DMS153 (cell line): ENCODE results near the gene RASA3.
"Not testable (repeated sequence)": the region's sequence is repeated elsewhere in the genome, so short reads cannot be mapped to it uniquely, and the experiment has no call there.

Experiments used
- DNase-seq: peaks from one replicate; lab custom pipeline; 2025; lab: John Stamatoyannopoulos, UW

Gene RASA3

DNA sequence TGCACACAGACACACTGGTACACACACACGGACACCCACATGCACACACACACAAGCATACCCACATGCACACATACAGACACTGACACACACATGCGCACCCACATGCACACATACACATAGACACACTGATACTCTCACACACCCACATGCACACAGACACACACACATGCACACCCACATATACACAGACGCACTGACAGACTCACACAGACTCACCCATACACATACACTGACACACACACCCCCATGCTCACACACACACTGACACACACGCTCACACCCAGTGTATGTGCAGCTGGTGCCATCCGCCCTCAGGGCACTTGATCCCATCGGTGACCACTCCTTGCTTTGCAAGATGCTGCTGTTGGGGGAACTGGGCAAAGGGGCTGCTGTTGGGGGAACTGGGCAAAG lies 9.7 kb upstream of the RASA3 start:
- DNase-seq = no peak

DNA sequence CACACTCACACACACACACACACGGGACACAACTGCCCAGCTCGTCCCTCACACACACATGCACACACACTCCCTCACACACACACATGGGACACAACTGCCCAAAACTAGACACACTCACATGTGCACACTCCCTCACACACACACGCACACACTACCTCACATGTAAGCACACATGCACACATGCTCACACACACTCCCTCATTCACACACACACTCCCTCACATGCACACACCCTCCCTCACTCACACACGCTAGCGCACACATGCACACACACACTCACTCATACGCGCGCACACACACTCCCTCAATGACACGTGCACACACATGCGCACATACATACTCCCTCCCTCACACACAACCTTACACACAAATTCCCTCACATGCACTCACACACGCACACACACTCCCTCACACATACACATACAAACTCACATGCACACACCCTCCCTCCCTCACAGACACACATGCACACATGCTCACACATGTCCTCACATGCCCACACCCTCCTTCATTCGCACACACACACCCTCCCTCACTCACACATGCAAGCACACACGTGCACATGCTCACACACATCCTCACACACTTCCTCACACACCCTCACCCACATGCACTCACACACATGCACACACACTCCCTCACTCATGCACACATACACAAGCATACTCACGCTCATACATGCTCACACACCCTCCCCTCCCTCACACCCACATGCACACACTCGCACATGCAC lies 9.0 kb upstream of the RASA3 start:
- no peak for DNase-seq

DNA sequence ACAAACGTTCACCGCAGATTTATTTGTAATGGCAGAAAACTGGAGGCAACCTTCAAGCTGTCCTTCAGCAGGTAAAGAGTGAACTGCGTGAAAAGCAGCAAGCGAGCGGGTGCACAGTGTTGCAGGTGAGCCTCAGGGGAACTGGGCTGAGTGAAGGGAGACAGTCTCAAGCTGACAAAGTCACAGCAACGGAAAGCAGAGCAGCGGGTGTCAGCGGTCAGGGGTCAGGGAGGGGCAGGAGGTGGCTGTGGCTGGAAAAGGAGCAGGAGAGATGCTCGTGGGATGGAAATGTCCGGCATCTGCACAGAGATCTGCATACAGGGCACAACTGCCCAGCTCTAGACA lies 8.5 kb upstream of the RASA3 start:
- no peak for DNase-seq

DNA sequence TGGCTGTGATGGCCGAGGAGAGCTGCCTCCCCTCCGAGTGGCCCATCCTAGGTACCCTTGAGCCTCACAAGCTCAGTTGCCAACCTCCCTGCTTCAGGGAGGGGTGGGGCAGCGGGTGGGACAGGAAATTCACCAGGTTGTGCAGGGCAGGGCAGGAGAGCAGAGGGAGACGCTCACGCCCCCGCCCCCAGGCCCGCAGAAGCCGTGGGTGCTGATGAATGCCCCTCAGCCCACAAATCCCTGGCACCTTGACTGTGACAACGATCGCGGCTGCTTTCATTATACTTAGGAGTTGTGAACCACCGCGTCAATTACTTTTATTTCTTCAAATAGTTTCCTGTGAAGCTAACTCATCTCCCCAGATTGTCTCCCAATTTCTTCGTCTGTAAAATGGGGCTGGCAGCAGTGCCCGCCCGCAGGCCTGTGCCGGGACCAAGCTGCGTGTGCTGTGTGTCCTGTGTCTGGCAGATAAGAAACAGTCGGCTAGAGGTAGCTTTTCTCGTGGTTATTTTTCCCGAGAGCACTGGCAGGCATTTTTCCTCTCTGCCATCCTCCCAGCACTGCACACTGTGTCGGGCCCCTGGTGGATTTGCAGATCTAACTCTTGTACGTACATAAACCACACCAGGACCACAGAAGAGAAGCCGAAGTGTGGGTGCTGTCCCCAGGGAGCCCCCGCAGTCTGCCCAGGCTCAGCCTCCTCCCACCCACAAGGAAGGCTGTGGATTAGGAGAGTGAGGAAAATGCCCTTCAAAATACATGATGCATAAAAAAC lies 7.9 kb upstream of the RASA3 start:
- no peak for DNase-seq

DNA sequence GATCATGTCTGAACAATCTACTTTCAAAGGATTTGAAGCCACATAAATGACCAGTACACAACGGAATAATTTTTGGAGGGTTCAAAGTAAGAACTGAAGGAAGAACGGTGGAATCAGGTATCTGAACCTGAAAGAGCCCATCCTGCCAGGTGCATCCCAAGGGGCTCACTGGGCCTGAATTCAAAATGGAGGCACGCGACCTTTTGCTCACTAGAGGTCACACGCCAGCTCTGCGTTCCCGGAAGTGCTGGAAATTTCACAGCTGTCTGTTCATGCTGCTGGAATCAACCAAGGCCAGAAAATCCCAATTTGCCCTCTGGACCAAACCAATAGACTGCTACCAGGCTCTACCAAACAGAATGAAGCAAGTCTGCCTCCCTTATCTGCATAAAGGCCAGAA lies 4.2 kb upstream of the RASA3 start:
- DNase-seq = no peak

DNA sequence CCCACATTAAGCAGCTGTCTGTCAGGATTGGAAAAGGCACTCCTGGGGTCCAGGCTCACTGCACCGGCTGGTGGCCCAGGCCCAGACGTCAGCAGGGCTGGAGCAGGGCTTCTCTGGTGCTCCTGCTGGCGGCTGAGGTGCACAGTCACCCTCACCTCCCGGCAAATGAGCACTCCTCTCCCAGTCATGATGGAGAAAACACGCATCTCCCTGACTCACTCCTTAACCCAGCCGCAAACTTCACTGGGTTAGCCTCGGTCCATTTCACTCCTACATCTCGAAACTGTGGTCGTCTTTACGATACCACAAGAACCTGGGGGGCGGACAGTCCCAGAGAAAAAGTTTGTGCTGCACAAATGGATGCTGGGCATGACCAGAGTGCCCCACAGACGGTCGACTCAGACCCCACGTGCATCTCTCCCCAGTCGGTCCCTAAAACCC lies 3.3 kb upstream of the RASA3 start:
- no peak for DNase-seq

DNA sequence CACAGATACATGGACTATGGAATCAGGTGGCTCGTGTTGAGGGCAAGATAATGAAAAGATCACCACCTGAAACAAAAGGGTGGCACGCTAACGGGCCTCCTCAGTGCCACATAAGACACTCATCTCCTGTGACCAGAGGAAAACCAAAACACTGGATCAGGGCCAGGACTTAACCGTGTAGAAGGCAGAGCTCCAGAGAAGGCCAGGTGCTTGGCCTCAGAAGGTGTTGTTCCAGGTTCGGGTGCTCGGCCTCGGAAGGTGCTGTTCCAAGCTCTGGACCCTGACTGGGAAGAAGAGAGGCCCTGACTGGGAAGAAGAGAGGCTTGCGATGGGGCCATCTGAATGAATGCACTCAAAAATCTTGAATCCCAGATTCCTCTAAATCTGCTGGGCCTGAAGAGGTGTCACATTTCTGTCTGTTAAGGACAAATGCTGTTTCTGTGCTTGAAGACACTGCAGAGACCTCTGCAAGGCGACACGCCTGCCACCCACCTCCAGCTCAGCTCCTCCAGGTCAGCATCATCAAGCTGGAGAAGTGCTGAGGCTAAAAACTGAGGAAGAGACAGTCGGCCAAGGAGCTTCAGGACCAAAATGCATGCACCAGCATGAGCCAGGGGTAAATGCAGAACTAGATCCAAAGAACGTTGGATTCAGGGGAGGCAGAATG lies 2.7 kb upstream of the RASA3 start:
- DNase-seq = no peak

DNA sequence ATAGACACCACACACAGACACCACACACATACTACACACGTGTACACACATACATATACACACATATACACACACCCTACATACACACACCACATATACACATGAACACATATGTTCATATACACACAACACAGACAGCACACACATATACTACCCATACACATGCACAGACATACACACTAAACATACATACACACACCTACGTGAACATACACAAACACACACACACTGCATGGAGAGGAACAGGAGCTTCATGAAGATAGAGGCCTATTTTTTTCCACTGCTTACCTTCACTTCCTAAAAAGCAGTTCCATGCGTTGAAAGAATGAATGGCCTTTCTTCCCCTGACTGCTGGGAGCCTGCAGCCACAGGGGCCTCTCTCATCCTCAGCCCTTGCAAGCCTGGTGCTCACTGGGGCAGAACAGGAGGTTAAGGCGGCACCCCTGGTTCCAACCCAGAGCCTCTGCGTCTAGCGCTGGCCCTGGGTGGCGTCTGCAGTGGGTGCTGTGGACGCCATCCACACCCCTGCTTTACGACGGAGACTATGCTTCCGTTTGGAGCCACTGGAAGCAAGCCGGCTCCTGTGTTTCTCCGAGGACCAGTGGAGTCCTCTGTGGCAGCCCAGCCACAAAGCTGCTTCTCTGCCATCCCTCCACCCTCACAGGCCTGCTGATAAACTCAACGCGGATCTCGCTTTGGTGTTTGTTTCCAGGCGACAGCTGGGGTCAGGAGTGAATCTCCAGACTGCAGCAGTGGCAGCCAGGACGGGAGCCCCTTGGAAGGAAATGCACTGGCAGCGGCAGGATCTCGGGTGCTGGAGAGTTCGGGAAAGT lies 1.9 kb upstream of the RASA3 start:
- DNase-seq = no peak

DNA sequence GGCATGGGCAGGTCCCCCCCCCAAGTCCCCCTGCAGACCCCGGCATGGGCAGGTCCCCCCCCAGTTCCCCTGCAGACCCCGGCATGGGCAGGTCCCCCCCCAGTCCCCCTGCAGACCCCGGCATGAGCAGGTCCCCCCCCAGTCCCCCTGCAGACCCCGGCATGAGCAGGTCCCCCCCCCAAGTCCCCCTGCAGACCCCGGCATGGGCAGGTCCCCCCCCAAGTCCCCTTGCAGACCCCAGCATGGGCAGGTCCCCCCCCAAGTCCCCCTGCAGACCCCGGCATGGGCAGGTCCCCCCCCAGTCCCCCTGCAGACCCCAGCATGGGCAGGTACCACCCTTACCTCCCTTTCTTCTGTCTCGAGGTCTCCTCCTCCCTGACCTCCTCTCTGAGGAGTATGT lies 1.1 kb upstream of the RASA3 start:
- DNase-seq = not testable (repeated sequence)

DNA sequence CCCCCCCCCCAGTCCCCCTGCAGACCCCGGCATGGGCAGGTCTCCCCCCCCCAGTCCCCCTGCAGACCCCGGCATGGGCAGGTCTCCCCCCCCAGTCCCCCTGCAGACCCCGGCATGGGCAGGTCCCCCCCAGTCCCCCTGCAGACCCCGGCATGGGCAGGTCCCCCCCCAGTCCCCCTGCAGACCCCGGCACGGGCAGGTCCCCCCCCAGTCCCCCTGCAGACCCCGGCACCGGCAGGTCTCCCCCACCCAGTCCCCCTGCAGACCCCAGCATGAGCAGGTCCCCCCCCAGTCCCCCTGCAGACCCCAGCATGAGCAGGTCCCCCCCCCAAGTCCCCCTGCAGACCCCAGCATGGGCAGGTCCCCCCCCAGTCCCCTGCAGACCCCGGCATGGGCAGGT lies 703 bp upstream of the RASA3 start:
- DNase-seq = not testable (repeated sequence)

DNA sequence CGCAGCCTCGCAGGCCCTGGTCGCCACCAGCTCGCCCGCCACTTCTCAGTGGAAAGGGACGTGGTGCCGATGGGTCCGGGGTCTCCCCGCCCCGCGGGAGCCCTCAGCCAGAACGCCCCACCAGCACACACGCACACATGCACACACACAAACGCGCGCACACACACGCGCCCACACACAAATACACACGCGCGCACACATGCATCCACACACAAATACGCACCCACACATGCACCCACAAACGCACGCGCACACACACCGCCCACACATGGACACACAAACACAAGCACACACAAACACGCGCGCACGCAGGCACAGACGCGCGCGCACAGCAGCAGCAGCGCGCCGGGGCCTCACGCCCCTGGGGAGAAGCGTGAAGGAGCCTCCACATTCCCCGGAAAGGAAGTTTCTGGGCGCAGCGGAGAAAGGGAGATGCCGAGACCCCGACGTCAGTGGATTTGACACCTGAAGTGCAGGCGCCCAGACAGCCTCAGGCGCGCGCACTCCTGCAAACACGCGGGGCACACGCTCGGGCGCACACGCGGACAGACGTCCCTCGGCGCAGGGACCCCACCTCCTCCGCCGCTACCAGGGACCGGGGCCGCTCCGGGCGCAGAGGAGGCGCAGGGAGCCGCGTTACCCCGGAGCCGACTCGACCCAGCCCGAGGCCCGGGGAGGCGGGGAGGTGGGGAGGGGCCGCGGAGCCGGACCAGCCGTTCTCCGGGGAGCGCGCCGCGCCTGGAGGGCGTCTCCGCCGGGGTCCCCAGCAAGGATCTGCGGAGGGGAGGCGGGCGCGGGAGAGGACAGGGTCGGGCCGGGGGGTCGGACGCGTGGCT lies 622 bp downstream of the RASA3 start:
- DNase-seq = no peak

DNA sequence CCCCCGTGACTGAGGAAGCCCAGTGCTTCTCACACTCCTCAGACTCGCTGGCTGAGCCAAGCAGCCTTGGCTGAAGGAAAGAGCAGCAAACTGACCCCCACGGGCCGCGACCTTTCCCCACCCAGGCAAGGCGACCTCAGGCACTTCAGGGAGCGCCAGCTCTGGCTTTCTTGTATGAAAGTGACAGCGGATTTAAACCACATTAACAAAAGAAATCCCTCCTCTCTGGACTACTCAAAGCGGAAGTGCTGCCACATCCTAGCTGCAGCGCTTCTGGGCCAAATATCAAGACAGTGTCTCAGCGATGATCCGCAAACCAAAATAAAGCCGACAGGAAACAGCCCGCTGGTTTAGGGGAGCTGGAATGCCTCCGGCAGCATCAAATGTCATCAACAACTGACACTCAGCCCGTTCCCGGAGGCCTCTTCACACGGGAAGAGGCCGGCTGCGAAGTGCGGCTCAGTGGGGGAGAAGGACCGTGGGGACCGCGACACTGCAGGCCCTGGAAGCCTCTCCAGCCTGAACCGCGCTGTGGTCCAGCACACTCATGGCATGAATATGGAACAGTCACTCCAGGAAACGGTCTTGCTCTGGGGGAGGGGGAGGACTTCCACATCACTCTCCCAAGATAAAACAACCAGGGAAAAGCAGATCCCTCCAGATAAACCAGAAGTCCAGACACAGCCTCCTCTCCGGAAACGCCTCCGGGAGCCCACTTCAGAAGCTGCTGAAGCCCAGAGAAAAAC lies 1.4 kb downstream of the RASA3 start:
- no peak for DNase-seq

DNA sequence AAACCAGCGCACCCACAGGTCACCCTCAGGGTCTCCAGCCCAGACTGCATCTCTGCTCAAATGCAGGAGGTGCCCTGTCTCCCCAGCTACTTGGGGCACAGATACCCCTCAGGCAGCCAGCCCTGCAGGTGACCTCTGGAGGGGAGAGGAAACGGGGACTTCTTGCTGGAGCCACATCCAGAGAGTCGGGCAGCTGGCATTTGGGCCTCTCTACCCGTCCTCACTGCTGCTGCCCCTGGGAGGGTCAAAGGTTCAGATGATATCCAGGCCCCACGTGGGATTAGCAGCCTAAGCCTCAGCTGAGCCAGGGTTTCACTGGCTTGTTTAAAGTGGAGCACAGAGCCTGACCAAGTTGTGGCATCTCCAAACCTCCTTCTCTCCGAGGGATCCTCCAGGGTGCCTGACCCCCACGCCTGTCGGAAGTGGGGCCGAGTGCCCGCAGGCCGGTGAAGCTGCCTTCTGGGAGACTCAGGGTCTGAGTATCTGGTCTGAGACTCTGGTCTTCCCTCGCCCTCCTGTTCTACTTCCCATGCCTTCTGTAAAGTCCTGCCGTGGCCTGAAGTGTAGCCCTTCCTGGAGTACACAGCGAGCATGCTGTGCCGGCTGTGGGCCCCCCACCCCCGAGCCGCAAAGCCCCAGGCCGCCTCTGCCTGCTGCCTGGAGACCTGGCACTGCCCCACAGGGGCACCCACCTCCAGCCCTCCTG lies 2.1 kb downstream of the RASA3 start:
- no peak for DNase-seq

DNA sequence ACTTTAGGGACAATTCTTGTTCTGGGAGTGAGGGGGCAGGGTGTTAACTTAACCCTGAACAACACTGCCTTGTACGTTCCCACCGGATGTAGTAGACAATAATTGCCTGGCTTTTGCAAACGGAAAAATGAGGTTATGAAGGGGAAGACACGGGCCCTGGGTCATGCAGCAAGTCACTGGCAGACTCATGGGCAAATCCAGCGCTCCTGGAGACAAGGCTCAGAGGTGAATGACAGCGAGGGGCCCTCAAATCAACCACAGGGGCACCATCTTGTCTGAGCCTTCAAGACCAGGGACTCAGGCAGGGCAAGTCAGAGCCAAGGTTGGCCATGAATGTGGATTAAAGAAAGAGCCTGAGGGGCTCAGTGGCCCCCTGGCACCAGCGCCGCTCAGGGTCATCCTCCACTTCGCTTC lies 2.8 kb downstream of the RASA3 start:
- DNase-seq = no peak

DNA sequence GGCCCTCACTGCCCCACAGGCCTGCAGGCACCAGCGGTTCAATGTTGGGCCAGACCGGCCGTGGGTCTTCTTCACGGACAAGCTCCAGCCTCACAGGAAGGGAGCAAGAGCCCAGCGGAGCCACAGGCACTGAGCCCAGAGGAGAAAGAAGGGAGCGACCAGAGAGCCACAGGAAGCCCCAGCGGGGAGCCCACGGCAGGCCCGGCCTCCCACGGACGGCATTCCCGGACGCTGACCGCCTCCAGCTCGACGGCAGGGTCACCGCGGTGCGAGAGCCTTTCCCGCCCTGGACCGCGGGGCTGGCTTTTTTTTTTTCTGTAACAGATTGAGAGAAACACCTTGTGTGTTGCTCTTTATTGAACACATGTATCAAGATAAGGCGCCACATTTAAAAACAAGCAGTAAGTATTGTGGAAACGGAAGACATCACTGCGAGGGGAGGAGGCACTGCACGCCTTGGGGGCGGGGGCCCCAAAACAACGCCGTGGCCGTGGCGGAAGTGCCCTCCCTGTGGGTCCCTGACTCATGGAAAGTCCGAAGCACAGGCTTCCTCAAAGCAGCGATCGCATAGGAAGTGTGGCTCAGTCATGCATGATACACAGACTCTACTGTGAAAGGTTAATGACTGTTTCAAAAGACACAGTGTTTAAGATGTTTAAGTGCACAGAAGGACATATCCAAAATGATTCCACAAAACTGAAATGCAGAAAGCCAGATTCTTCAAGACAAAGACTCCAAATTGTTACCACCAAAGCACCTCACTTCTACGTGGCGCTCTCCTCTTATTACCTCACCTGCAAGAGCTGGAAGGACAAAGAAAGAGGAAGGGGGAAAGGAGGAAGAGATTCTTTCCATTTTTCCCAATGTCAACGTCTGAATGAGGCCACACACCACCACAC lies 3.5 kb downstream of the RASA3 start:
- no peak for DNase-seq

DNA sequence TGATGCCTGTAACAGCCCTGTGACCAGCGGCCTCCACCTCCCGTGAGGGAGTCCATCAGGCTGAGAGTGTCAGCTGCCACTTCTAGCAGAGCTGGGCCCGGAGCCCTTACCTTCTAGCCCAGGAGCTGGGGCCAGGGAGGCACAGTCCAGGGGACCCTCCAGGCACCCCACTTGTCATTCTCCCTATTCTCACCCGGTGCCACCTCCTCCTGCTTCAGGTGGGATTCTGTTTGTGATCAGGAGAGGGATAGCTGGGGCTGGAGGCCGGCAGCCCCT lies 4.1 kb downstream of the RASA3 start:
- no peak for DNase-seq

DNA sequence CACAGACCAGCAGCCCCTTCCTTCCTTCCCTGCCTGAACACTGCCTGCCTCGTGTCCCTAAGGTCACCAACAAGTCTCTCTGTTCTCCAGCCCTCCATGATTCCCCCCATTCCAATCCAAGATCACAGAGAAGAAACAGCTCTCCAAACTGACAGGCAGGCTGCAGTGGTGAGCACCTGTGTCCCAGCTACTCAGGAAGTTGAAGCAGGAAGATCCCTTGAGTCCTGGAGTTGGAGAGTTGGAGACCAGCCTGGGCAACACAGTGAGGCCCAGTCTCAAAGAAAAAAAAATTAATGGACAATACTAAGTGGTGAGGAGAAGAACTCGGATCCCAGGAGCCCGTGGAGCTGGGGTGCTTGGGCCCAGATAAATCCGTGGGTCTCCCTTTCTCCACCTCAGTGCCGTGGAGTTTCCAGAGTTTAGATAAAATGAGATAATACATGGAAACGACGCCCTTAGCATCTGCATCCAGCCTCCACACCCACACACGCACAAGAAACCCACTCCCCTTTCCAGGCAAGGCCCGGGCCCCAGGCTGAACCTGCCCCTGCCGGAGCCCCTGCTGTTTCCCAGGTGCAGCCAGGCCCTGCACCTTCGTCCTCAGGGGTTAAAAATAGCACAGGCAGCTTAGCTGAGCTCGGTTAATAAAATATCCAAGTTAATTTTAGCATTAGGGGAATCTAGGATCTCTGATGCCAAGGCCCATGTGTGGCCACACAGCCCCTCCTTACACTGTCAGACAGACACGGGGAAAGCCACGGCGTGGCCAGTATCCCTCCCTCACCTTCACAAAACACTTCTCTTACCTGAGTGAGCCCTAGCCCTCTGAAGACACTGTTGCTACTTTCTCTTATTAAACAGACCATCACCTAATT lies 4.7 kb downstream of the RASA3 start:
- no peak for DNase-seq

DNA sequence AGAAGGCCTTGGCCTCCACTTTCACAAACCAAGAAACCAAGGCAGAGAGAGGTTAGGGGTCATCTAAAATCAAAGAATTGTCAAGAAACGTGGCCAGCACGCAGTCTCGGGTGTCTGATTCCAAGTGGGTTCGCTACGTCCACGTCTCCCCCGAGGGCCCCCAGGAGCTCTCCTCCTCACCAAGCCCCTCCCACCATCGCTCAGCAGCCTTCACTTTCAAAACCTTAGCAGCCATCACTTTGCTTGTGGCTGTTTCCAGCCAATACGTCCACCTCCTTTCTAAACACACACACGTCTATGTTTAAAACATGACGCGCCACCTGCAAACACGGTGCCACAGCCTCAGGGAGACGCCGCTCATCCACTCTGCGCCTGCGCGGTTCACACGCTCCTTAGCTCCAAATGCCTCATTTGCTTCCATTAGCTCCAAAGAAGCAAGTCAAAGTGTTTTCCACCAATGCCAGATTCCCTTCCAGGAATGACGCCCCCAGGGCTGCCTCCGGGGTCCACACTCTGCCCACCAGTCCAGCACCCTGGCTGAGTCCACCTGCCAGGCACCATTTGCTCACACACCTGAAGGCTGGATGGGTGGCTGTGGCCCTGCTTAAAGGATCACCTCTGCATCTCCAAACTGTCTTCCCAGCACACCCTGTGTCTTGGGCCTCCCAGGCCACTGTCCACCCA lies 5.5 kb downstream of the RASA3 start:
- no peak for DNase-seq
